GOT3 (cell line): ENCODE measurements around the gene ZNF580.

Experiments
- DNase-seq: peaks from one replicate; lab custom pipeline; 2025; ENCODE audit warnings: mixed read lengths; lab: John Stamatoyannopoulos, UW

ZNF580 gene

DNA sequence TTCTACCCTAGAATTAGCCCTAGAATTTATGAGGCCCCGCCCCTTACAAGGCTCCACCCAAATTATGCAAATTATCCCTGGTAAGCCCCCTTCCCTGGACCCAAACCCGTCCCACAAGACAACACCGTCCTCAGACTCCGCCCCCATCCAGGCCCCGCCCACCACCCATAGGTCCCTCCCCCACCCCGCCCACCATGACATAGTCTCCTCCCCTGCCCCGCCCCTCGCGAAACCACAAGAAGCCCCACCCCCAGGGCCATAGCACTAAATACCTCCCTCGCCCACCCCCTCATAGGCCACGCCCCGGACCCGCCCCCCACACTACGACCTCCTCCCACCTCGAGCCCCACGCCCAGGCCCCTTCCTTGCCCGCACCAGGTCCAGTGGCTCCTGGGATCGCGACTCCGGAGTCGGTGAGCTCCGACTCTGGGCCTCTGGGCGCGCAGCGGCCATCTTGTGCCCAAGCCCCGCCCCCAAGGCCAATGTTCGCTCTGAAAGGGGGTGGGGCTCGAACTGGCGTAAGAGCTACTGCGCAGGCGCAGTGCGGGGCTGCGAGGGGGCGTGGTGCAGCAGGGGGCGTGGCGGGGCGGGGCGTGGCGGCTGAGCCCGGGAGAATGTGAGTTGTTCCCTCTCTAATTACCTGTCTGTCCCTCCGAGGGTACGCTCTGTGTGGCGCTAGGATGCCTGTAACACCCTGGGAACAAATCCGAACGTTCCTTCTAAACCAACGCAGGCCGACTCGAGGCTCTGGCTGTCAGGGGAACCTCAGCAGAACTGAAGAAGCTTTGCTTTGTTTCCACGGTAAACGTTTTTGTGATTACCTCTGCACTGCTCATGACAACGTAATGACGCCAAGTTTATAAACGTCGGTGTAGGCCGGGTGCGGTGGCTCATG is 16.4 kb upstream of the ZNF580 start, which contains the start of gene ZNF784:
Gene ZNF784 (minus strand): TSS at position 458 of the 895 bp plus-strand sequence. CDS start 5 bp downstream, at position 453.
- DNase-seq: peak; percentile 70

DNA sequence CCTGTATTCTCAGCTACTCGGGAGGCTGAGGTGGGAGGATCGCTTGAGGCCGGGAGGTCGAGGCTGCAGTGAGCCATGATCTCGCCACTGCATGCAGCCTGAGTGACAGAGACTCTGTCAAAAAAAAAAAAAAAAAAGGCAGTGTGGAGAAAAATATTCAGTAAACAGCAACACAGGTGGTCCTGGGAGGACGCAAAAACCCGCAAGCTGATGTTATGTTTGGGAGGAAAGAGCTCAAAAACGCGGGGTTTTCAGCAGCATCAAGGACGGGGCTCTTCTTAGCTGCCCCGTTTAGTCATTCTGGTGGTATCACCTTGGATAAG is 15.8 kb upstream of the ZNF580 start:
- no peak for DNase-seq

DNA sequence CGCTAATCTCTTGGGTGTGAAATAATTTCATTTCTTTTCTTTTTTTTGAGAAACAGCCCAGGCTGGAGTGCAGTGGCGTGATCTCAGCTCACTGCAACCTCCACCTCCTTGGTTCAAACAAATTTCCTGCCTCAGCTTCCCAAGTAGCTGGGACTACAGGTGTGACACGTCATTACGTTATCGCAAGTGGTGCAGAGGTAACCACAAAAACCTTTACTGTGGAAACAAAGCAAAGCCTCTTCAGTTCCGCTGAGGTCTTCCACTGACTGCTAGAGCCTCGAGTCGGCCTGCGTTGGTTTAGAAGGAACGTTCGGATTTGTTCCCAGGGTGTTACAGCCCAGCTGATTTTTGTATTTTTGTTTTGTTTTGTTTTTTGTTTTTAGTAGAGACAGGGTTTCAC is 14.5 kb upstream of the ZNF580 start:
- DNase-seq: no peak

DNA sequence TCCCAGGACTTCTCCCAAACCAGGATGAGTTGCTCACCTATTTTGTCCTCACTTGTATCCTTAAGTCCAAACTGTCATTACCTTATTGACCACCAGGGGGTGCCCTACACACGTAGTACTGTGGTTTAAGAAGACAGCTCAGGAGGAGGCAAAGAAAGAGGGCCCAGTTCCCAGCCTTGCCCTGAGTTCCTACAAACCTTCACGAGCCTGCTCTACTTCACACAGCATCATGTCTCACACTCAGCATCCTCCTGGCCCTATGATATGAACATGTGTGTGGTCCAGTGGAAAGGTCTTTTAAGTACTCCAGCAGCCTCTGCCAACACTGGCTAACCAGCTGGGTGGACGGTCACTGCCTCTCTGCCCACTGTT is 8.4 kb upstream of the ZNF580 start:
- DNase-seq: peak; percentile 36

DNA sequence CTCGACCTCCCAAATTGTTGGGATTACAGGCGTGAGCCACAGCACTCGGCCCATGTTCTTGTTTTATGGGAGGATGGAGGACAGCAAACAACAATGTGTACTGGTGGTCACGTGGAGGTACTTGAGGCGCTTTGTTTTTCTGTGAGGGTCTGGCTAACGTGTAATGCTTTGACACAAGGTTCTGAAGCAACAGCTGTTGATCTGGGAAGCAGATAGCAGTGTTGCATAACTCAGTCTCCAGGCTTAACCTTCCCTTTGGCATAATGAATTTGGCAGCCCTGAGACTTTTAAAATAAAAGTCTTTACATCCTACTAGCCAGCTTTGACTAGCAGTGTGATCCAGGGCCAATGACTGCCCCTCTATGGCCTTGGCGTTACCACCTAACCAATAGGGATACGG is 6.9 kb upstream of the ZNF580 start:
- DNase-seq: no peak

DNA sequence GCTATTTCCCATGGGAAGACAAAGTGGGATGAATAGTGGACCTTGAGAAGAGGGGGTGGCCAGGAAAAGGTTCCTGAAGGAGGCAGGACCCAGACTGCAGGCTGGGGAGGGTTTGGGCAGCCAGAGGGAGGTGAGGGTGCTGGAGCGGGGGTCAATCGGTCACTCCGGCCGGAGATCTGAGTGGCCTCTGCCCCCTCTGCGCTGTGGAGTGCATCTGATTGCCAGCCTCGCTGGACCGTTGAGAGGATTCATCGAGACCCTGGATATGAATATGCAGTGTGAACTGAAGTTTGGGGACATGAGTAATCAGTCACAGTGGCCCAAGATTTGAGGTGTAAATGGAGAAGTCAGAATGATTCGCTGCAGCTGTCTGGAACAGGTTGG is 5.5 kb upstream of the ZNF580 start:
- no peak for DNase-seq

DNA sequence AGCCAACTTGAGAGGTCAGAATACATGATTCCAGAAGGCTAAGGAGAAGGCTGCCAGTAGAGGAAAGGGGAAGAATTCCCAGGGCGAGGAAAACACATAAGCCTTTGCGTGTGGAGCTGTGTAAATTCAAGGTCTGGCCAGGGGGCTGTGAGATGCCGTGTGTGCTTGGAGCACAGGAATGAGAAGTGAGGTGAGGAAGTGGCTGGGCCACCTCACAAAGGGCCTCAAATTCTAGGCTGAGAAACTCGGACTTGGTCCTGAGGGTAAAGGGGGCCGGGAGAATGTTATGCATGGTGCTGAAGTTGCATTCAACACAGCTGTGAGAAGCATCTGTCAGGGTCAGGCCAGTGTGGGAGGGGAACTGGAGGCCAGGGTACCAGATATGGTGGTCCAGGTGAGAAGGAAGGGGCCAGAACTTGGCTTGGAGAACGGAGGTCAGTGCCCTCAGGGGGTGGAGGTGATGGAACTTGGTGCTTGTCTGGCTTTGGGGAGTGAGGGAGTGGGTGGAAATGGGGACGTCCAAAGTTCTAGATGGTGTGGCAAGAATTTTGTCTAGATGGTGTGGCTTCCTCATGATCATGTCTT is 4.9 kb upstream of the ZNF580 start:
- no peak for DNase-seq

DNA sequence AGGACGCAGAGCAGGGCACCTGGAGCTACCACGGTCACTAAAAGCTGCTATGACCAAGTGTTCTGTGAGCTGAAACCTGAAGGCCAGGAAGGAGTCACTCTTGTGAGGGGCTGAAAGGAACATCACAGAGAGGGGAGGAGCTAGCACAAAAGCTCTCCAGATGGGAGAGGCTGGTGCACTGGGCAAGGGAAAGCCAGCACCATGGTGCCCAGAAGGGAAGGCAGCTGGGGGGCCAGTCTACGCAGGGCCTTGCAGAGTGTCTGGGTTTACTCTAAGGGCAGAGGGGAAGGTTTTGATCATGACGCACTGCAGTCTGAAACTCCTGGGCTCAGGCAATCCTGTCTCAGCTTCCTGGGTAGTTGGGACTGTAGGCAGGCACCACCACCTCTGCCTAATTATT is 4.1 kb upstream of the ZNF580 start:
- DNase-seq: no peak

DNA sequence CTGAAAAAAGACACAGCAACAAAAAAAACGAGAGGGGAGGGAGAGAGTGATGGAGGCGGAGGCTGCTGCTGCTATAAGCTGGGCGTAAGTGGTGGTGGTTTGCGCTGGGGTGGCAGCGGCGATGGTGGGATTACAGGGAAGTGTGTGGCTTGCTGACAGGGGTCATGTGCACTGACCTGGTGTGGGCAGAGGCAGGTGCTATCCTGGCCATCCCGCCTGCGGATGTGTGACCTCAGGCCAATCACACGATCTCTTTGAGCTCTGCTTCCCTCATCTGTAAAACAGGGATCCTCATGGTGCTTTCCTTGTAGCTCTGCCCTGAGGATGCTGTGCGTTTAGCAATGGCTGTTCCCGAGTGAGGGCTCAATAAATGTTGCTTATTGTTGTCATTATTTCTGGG is 3.3 kb upstream of the ZNF580 start:
- DNase-seq: no peak

DNA sequence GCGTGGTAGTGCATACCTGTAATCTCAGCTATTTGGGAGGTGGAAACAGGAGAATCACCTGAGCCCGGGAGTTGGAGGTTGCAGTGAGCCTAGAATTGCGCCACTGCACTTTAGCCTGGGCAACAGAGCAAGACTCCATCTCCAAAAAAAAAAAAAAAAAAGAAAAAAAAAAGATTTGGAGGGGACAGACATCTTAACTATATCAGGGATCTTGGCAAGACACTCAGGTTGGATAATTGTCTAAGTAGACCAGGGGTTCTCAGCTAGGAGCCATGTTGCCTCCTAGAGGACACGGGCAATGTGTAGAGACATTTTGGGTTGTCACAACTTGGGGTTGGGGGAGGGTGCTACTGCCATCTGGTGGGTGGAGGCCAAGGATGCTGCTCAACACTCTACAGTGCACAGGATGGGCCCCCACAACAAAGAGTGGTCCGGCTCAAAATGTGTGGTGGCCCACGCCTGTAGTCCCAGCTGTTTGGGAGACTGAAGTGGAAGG is 1.9 kb upstream of the ZNF580 start:
- no peak for DNase-seq

DNA sequence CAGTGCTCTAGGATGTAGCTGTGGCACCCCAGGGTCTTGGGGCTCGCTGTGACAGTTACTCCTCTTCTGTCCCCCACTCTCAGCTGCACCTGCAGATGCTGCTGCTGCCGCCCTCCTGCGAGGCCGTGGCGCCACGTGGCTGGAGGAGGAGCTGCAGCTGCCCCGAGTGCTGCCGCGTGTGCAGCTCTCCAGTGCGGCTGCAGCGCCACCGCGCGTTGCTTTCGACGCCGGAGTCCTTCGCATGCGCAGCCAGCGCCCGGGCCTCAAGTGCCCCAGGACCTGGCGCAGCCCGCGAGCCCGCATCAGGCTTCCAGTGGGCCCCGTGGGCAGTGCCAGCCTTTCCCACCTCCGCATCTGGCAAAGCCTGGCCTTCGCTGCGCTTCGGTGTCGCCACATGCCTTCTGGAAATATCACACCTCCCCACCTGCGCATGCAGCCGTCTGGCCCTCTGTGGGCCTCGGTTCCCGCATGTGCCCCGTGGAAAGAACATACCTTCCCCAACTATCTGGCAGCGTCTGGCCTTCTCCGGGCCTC is 692 bp upstream of the ZNF580 start:
- no peak for DNase-seq

DNA sequence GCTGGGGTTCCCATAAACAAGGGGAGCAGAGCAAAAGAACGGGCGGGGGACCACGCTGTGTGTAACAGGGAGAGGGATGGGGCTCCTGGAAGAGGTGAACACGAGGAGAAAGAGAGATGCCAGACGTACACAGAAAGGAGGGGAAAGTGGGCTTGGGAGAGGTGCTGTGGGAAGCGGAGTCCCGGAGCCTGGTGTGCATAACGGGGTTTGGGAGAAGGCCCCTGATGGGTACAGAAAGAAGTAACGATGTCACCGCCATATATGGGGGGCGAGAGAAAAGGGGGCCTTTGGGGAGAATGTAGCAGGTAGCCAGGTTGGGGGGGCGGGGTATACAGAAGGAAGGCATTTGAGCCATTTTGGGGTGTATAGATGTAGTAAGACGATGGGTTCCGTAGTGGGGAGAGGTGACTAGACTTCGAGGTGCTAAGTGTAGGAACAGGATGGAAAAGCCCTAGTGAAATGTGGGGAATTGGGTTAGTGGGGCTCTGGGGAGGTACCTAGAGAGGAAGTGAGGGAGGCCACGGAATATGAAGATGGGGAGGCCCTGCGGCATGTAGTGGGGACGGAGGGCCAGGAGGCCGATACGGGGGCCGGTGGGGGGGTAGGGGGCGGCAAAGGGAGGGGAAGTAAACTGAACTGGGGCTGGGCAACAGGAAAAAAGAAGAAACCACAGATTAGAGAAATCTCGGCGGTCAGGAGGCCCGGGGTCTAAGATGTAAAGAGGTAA is 787 bp downstream of the ZNF580 start:
- no peak for DNase-seq

DNA sequence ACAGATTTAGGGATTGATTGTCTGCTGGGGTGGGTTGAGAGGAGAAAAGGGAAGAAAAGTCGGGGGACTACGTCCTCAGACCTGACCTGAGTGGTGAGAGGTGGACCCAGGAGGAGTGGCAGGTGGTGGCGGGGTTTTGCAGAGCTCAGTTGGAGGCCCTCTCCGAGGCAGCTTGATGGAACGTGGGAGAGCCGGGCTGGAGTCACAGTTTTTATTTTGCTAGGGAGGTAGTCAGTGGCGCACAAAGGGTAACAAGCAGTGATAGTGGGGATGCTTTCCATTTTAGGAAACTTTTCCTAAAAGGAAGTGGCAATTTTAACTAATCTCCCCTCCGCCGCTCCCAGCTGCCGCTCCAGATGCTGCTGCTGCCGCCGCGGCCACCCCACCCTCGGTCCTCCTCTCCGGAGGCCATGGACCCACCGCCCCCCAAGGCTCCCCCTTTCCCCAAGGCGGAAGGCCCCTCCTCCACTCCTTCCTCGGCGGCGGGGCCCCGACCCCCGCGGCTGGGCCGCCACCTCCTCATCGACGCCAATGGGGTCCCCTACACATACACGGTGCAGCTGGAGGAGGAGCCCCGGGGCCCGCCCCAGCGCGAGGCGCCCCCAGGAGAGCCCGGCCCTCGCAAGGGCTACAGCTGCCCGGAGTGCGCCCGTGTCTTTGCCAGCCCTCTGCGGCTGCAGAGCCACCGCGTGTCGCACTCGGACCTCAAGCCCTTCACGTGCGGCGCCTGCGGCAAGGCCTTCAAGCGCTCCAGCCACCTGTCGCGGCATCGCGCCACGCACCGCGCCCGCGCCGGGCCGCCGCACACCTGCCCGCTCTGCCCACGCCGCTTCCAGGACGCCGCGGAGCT is 1.6 kb downstream of the ZNF580 start:
- no peak for DNase-seq

DNA sequence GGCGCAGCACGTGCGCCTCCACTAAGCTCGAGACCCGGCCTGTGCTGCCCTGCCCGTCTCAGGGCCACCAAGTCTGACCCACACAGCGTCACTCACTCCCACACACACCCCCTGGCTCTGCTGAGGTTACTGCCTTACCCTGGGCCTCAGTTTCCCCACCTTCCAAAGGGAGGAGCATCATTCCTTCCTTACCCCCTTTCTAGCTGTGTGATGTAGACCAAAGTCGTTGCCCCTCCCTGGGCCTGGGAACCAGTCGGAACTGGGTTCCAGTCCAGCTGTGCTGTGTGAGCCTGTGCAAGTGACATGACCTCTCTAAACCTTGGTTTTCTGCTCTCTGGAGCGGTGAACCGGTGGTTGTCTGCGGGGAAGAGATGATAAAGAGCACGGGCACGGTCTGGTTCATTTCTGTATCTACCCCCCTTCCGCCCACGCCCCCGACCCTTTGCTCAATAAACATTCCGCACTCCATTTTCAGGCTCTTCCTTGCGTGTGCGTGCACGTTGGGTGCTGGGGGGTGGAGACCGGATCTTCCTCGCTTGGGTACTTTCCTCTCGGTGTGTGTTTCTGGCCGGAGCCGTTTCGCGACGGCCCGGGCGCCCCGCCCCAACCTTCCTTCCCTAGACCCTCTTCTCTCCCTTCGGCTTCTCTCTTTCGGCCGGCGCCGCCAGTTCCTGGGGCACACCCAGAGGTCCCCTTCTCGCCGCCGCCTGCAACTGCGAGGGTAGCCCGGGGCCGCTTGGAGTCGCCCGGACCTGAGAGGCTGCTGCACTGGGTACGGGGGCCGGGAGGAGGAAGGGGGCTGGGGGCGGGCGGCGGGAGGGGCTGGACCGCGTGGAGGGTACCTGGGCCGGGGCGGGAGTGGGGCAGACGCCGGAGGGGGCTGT is 2.4 kb downstream of the ZNF580 start, which contains the start of gene ZNF581:
Gene ZNF581 (plus strand): TSS at position 647 of the 884 bp plus-strand sequence. CDS start 923 bp downstream, outside the sequence.
- DNase-seq: peak; percentile 47

DNA sequence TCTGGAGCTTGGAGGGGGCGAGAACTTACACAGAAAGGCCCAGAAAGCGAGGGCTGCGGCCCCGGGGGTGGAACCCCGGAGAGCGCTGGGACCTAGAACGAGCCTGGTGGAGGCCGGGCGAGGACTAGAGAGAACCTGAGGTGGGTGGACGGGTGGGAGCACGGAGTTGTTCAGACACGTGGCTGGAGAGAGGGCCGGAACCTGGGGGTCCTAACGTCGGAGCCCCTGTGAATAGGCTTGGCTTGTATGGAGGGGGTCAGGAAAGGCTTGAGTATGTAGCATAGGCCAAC is 3.0 kb downstream of the ZNF580 start:
- DNase-seq: no peak

DNA sequence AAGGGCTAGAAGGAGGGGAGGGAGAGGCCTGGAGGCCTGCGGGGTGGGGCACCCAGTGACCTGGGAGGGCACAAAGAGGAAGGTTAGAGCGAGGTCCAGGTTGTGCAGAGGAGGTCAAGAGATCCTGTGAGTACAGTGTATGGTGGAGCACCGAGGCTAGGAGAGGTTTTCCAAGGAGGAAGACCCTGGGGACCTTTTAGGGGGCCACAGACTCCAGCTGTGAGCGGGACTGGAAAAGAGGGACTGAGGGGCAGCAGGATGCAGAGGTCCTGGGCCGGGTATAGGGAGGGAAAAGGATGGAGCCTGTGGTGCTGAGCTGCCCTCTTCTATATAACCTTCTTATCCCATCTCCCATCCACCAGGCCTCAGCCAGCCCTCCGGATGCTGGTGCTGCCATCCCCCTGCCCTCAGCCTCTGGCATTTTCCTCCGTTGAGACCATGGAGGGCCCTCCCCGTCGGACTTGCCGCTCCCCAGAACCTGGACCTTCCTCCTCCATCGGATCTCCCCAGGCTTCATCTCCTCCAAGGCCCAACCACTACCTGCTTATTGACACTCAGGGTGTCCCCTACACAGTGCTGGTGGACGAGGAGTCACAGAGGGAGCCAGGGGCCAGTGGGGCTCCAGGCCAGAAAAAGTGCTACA is 3.5 kb downstream of the ZNF580 start:
- no peak for DNase-seq

DNA sequence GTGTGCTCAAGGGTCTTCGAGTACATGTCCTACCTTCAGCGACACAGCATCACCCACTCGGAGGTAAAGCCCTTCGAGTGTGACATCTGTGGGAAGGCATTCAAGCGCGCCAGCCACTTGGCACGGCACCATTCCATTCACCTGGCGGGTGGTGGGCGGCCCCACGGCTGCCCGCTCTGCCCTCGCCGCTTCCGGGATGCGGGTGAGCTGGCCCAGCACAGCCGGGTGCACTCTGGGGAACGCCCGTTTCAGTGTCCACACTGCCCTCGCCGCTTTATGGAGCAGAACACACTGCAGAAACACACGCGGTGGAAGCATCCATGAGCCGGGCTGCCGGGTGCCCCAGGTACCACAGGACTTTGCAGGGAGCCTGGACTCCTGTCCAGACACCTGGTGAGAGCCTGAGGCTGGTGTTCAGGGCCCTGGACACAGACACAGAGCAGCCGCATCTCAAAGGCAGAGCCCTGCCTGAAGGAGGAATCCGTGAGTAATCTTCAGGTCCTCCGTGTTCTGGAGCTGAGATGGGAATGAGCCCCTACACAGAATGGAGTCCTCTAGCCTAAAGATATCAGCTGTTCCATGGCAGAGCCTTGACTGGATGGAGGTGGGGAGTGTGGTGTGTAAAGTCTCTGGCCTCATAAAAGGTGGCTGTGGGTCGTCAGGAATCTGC is 4.2 kb downstream of the ZNF580 start:
- DNase-seq: no peak

DNA sequence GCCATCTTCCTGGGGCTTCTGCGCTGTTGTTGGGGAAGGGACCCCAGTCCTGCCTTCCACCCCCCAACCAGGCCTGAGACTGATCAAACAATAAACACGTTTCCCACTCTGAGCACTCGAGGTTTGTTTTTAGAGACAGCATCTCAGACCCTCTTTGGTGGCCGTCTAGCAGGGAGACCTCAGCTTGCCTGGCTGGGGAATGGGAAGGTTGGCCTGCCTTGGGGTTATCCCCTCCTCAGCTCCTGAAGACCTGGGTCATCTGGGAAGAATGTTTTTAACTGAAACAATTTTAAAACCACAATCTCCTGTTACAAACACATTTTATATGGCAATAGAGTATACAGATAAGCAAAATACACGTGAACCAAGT is 4.7 kb downstream of the ZNF580 start:
- DNase-seq: no peak

DNA sequence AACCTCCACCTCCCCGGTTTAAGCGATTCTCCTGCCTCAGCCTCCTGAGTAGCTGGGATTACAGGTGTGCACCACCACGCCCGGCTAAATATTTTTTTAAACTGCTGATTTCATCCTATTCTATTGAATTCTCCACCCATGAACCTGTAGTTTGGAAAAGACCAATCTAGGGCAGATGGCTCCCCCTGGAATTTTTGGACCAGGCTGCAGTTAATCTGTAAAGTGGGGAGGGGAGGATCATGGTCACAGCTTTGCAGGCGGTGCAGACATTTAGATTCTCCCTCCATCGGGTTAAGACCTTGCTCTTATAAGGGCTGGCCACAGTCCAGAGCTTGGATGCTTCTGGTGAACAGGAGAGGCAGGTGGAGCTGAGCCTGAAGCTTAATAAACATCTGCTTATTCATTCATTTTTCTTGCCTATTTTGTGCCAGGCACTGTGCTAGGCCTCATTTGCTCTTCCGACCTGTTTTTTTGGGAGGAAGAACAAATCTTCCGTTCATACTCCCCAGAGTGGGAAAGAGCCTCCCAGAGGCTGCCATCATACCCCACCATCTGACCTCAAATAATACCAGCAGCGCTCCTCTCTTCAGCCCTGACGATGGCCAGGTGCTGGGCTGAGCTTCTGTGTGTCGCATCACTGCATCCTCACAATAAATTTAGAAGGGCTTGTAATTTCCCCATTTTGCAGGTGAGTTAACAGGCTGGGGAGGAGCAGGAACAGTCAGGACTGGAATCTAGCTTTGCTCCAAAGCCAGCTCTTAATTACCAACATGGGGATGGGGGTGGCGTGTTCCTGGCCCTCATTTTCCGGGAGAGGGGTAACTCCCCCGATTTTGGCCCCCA is 6.3 kb downstream of the ZNF580 start:
- no peak for DNase-seq
